A673 (cell line): ENCODE measurements around the gene R3HDML. TPM values are rescaled to one million over a fixed set of nuclear protein-coding genes. Genes with fewer than 3 reads are reported as not detected.
"Not testable (repeated sequence)": the region's sequence is repeated elsewhere in the genome, so short reads cannot be mapped to it uniquely, and the experiment has no call there.

ENCODE experiments used
- BruUV-seq: library from RNA; stranded (reverse); fragments of 400-500 nt; replicated peaks from 2 replicates; lab custom pipeline; 2021; lab: Mats Ljungman, UMichigan
- CTCF ChIA-PET: fragments of 300-600 bp; sonication (Branson Sonifier 250); formaldehyde crosslinking; loops from one replicate; lab custom pipeline; 2022; ENCODE audit warnings: antibody characterized with exemption; lab: Charles Lee
- POLR2A ChIA-PET: fragments of 300-600 bp; sonication (Branson Sonifier 250); formaldehyde crosslinking; loops from one replicate; lab custom pipeline; 2022; ENCODE audit warnings: antibody characterized with exemption; ENCODE audit not compliant: low non-redundant PET; lab: Charles Lee
- DNase-seq: peaks from one replicate; pipeline ENCODE4 v3.0.0-alpha.2; 2015; ENCODE audit warnings: low spot score
- H3K27ac ChIP-seq: fragments of 200-600 bp; sonication (generic); 2 replicates; pipeline ENCODE4 v1.5.1; 2016; ENCODE audit warnings: mixed run types, low read depth, mild to moderate bottlenecking, mixed read lengths, antibody characterized with exemption, low read length; ENCODE audit not compliant: poor library complexity, severe bottlenecking
- H3K27me3 ChIP-seq: fragments of 200-600 bp; sonication (generic); replicated peaks from 2 replicates; pipeline ENCODE4 v1.6.1; 2017; ENCODE audit warnings: mixed run types, low read depth, mild to moderate bottlenecking, mixed read lengths, antibody characterized with exemption, low read length; ENCODE audit not compliant: insufficient read depth, poor library complexity
- H3K36me3 ChIP-seq: fragments of 200-600 bp; sonication (generic); 2 replicates; pipeline ENCODE4 v1.6.1; 2016; ENCODE audit warnings: mixed run types, mild to moderate bottlenecking, mixed read lengths, antibody characterized with exemption, low read length; ENCODE audit not compliant: insufficient read depth, poor library complexity, severe bottlenecking
- H3K4me1 ChIP-seq: fragments of 200-600 bp; sonication (generic); 2 replicates; pipeline ENCODE4 v1.6.1; 2017; ENCODE audit warnings: mixed run types, mild to moderate bottlenecking, mixed read lengths, antibody characterized with exemption, low read length; ENCODE audit not compliant: insufficient read depth, poor library complexity, severe bottlenecking
- H3K4me3 ChIP-seq: fragments of 200-600 bp; sonication (generic); 2 replicates; pipeline ENCODE4 v1.5.1; 2016; ENCODE audit warnings: low read depth, mixed run types, mild to moderate bottlenecking, mixed read lengths, low read length; ENCODE audit not compliant: poor library complexity, severe bottlenecking
- H3K9me3 ChIP-seq: fragments of 200-600 bp; sonication (generic); 2 replicates; pipeline ENCODE4 v1.6.1; 2016; ENCODE audit warnings: mixed run types, low read depth, mild to moderate bottlenecking, mixed read lengths, antibody characterized with exemption, low read length; ENCODE audit not compliant: poor library complexity, severe bottlenecking
- CTCF ChIP-seq: fragments of 300-800, 200-600 bp; sonication (generic); conservative IDR thresholded peaks from 2 replicates; pipeline ENCODE4 v1.5.1; 2017; ENCODE audit warnings: low read depth, mild to moderate bottlenecking, antibody characterized with exemption, low read length, moderate library complexity, mixed read lengths
- EZH2 ChIP-seq: fragments of 200-600 bp; sonication (generic); IDR thresholded peaks from 2 replicates; pipeline ENCODE4 v1.6.1; 2017; ENCODE audit warnings: borderline replicate concordance, low read depth, mild to moderate bottlenecking, mixed read lengths, antibody characterized with exemption, low read length; ENCODE audit not compliant: poor library complexity, severe bottlenecking
- intact Hi-C: fragments of 100-400 bp; cut with micrococcal nuclease; formaldehyde crosslinking; loops from one replicate; pipeline ENCODE4 v1.10.0; 2022; ENCODE audit not compliant: unreplicated experiment
- total RNA-seq: library from RNA; stranded (reverse); gene quantifications from 2 replicates; pipeline ENCODE4 v1.2.3, GENCODE V29; 2021

Gene R3HDML
- total RNA-seq, 1 experiment from 2014 or later = not detected

- Histone ChIP-seq H3K9me3 (no peaks in the 10 kb centered on the region), H3K4me3 (no peak overlapping the region), H3K27me3 (no peaks in the 10 kb centered on the region), H3K4me1 (no peaks in the 10 kb centered on the region), H3K27ac (no peak overlapping the region), H3K36me3 (no peaks in the 10 kb centered on the region)
- no peak for DNase-seq
- TF ChIP-seq CTCF = no peak
- no peak for TF ChIP-seq EZH2
- BruUV-seq = no TSS peak
- ChIA-PET CTCF (no interaction called here), POLR2A (no interaction called here)
- intact Hi-C loops = no loop called here
These were observed 45.1 kb upstream of the R3HDML start for GRCh38 chr20:44291754-44292153.

GRCh38 chr20:44296011-44296410 lies 40.8 kb upstream of the R3HDML start:
- POLR2A ChIA-PET = no interaction called here
- no peak overlapping the region for H3K27ac ChIP-seq
- no peaks in the 10 kb centered on the region for H3K9me3 ChIP-seq
- DNase-seq = peak; percentile 21
- CTCF ChIA-PET = no interaction called here
- H3K36me3 ChIP-seq = no peaks in the 10 kb centered on the region
- H3K4me3 ChIP-seq = no peak overlapping the region
- intact Hi-C loops = no loop called here
- no peaks in the 10 kb centered on the region for H3K27me3 ChIP-seq
- TF ChIP-seq EZH2 = no peak
- no peak for TF ChIP-seq CTCF
- H3K4me1 ChIP-seq = no peaks in the 10 kb centered on the region
- BruUV-seq = no TSS peak

- Histone ChIP-seq H3K27me3 (no peaks in the 10 kb centered on the region), H3K9me3 (no peaks in the 10 kb centered on the region), H3K36me3 (no peaks in the 10 kb centered on the region), H3K4me1 (no peaks in the 10 kb centered on the region), H3K27ac (no peak overlapping the region), H3K4me3 (no peak overlapping the region)
- no TSS peak for BruUV-seq
- CTCF ChIA-PET = interaction anchor here (0.6 kb wide), 1 partner anchor 13 kb away, joined by 4 read pairs; the partner anchor contains the start of gene FITM2
- POLR2A ChIA-PET = no interaction called here
- intact Hi-C loops = no loop called here
- DNase-seq = no peak
- TF ChIP-seq CTCF (no peak), EZH2 (no peak)
These were observed 39.1 kb upstream of the R3HDML start for GRCh38 chr20:44297721-44298120.

GRCh38 chr20:44299011-44299535 lies 37.8 kb upstream of the R3HDML start:
- DNase-seq, H3K4me1 ChIP-seq, intact Hi-C loops, H3K36me3 ChIP-seq, H3K9me3 ChIP-seq, H3K4me3 ChIP-seq, POLR2A ChIA-PET, H3K27ac ChIP-seq, BruUV-seq, CTCF ChIA-PET, H3K27me3 ChIP-seq: not testable (repeated sequence)
